Chondrocyte (in vitro differentiated cells): ENCODE measurements around the gene SLC22A7. TPM values are rescaled to one million over a fixed set of nuclear protein-coding genes. Genes with fewer than 3 reads are reported as not detected.
A peak's percentile ranks its signal among the peaks of the same experiment; 100 is the strongest.

ENCODE experiments used
- DNase-seq: peaks from one replicate; pipeline ENCODE4 v3.0.0; 2021; ENCODE audit warnings: mixed read lengths, low spot score
- H3K27ac Mint-ChIP-seq: one replicate; pipeline ENCODE4 v1.8.0; 2021; ENCODE audit warnings: mild to moderate bottlenecking, moderate library complexity, mixed read lengths; ENCODE audit not compliant: unreplicated experiment
- H3K27me3 Mint-ChIP-seq: 2 replicates; pipeline ENCODE4 v1.8.0; 2021; ENCODE audit warnings: low read depth, mixed read lengths
- H3K36me3 Mint-ChIP-seq: 2 replicates; pipeline ENCODE4 v1.8.0; 2021; ENCODE audit warnings: low read depth, mixed read lengths
- H3K4me1 Mint-ChIP-seq: 2 replicates; pipeline ENCODE4 v1.8.0; 2021; ENCODE audit warnings: low read depth, mild to moderate bottlenecking, mixed read lengths
- H3K4me3 Mint-ChIP-seq: one replicate; pipeline ENCODE4 v1.8.0; 2021; ENCODE audit warnings: mild to moderate bottlenecking, moderate library complexity, mixed read lengths; ENCODE audit not compliant: unreplicated experiment
- H3K9me3 Mint-ChIP-seq: 2 replicates; pipeline ENCODE4 v1.8.0; 2021; ENCODE audit warnings: low read depth, mixed read lengths
- total RNA-seq: library from RNA; stranded (reverse); gene quantifications from 3 replicates; pipeline ENCODE4 v1.2.1, GENCODE V29; 2021
- TF ChIP-seq, protein P1 (sequence below): fragments of 200-600 bp; sonication (generic); IDR thresholded peaks from 2 replicates; pipeline ENCODE4 v1.5.0; 2021; ENCODE audit warnings: antibody characterized with exemption, mild to moderate bottlenecking, moderate library complexity

SLC22A7 gene
- total RNA-seq, 1 donor from 2014 or later, result not detected

DNA sequence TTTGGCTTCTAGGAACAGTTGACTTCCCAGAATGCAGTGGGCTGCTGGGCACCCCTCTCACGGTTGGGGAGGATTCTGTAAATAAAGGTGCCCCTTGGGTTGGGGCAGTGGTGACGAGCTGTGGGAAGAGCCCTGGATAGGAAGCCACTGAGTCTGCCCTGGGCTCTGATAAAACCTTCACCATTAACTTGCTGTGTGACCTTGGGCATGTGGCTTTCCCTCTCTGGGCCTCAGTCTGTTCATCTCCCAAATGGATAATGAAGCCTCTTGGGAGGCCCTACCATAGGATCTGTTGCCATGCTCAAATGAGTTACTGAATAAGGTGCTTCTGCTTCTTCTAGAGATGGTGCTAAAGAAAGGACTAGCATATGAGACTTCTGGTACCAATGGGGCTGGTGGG lies 6.8 kb downstream of the SLC22A7 start:
- DNase-seq, result no peak
- Mint-ChIP-seq H3K36me3 (no peaks in the 10 kb centered on the region), H3K27me3 (peaks cover 19% of the 10 kb centered on the region), H3K4me1 (peaks cover 7% of the 10 kb centered on the region), H3K4me3 (no peak overlapping the region), H3K27ac (no peak overlapping the region), H3K9me3 (no peaks in the 10 kb centered on the region)
- TF ChIP-seq, protein P1, sequence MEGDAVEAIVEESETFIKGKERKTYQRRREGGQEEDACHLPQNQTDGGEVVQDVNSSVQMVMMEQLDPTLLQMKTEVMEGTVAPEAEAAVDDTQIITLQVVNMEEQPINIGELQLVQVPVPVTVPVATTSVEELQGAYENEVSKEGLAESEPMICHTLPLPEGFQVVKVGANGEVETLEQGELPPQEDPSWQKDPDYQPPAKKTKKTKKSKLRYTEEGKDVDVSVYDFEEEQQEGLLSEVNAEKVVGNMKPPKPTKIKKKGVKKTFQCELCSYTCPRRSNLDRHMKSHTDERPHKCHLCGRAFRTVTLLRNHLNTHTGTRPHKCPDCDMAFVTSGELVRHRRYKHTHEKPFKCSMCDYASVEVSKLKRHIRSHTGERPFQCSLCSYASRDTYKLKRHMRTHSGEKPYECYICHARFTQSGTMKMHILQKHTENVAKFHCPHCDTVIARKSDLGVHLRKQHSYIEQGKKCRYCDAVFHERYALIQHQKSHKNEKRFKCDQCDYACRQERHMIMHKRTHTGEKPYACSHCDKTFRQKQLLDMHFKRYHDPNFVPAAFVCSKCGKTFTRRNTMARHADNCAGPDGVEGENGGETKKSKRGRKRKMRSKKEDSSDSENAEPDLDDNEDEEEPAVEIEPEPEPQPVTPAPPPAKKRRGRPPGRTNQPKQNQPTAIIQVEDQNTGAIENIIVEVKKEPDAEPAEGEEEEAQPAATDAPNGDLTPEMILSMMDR, result no peak

DNA sequence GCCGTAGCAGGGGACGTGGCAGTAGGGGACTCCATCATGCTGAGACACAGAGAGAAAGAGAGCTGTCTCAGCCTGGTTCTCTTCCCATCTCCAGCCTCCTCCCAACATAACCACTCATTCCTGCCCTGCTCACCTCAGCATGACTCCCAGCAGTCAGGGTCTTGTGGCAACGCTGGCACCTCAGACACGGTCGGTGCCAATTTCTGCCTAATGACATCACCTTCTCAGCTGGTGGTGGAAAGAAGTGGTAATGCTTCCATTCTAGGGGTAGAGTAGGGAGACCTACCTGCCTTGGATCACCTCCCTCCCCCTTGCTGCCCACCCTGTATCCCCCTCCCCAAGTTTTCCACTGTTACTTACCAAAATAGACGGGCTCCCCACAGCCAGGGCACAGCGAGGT lies 8.0 kb downstream of the SLC22A7 start:
- no peak for DNase-seq
- H3K27me3 Mint-ChIP-seq, result peaks cover 17% of the 10 kb centered on the region
- TF ChIP-seq, protein P1, result no peak
- no peak overlapping the region for H3K27ac Mint-ChIP-seq
- no peaks in the 10 kb centered on the region for H3K36me3 Mint-ChIP-seq
- H3K9me3 Mint-ChIP-seq, result no peaks in the 10 kb centered on the region
- peaks cover 7% of the 10 kb centered on the region for H3K4me1 Mint-ChIP-seq
- H3K4me3 Mint-ChIP-seq, result no peak overlapping the region

DNA sequence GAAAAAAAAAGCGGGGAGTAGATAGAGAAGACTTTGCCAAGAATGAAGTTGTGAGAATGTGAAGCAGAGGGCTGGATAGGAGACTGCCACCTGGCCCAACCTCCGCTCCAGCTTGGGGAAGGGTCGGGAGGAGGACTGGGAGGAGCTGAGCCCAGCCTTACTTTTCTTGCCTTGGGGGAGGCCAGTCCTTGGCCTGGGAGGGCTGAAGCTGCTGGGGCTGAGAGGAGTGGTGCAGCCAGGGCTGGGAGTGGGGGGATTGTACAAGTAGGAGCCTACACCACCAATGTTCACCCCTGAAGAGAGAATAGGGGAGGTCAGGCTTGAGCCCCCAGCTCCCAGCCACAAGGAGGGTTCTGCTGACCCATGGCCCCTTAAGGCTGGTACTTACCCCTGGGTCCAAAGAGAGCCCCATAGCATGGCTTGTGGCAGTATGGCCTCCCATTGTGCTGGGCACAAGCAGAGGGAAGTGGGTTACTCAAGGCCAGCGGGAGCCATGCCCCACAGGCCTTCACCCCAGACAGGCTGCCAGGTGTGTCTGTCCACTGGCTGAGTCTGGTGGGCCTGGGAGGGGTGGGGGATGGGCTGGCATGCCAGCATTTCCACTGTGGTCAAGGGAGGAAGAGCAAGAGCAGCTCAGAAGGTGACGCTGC lies 9.5 kb downstream of the SLC22A7 start:
- Mint-ChIP-seq H3K4me1 (peaks cover 7% of the 10 kb centered on the region), H3K4me3 (no peak overlapping the region), H3K36me3 (no peaks in the 10 kb centered on the region), H3K27ac (no peak overlapping the region), H3K27me3 (peaks cover 7% of the 10 kb centered on the region), H3K9me3 (no peaks in the 10 kb centered on the region)
- DNase-seq, result no peak
- TF ChIP-seq, protein P1, result no peak

DNA sequence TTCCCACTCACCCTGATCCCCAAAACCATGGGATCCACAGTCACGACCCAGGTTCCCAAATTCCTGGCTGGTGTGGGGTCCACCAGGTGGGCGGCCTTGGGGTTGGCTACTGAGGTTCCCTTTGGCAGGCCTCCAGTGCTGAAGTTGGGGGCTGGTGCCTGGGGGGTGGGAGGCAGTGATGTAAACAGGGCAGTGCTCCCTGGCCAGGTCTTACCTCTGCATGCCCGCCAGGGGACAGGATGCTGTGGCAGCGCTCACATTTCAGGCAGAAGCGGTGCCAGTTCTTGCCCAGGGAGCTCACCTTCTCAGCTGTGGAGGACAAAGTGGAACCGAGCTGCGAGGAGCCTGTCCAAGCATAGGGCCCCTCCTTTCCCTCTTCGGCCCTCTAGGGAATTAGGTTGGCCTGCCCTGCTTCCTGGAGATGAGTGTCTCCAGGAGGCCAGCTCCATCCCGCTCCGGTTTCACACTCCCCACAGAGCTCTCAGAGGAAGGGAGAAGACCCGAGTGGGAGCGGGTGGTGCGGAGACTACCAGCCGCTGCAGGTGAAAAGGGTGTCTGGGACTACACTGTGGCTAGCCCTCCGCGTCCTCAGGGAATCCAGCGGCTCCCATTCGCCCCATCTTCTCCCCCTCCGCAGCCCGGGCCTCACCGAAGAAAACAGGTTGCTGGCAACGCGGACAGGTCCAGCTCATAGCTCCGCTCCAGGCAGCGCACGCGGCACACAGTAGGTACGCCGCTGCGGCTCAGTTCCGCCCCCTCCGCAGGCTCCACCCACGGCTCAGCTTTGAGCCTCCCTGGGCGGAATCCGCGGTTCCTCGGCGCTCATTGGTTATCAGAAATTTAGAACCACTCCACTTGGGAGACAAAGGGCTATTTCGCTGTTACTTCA lies 10.3 kb downstream of the SLC22A7 start, which contains the start of gene CRIP3:
CRIP3 (minus strand) TSS at position 726 of the 889 bp plus-strand sequence; CDS start at position 692, 34 bp downstream.
- no peaks in the 10 kb centered on the region for H3K9me3 Mint-ChIP-seq
- no peak within 1 kb of the TSS for H3K27ac Mint-ChIP-seq
- peak within 1 kb of the TSS; percentile 66 for H3K4me3 Mint-ChIP-seq
- TF ChIP-seq, protein P1, result peak; percentile 60
- no peak for DNase-seq
- no peaks in the 10 kb centered on the region for H3K36me3 Mint-ChIP-seq
- H3K4me1 Mint-ChIP-seq, result peaks cover 7% of the 10 kb centered on the region
- H3K27me3 Mint-ChIP-seq, result peaks cover 7% of the 10 kb centered on the region

DNA sequence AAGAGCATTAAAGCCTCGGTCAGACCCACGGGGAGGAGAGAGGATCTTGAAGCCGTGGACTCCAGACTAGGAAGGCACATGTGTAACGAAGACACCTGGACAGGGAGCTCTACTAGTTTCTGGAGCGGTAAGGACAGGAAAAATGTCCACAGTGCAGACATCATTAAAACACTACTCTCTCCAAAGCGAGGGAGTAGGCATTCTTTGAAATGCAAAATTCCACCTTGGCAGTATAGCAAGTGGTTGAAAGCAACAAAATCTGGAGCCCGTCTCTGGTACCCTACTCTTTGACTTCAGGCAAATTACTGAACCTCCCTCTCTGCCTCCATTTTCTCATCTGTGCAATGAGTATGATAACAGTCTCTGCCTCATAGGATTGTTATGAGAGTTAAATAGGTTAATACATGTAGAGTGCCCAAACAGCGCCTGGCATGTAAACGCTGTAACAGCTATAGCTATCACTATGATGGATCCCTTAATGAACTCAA lies 11.0 kb downstream of the SLC22A7 start:
- H3K27ac Mint-ChIP-seq, result no peak overlapping the region
- TF ChIP-seq, protein P1, result no peak

More for the DNA sequence above, 11.0 kb downstream of the SLC22A7 start:
- Mint-ChIP-seq H3K36me3 (no peaks in the 10 kb centered on the region), H3K27me3 (peaks cover 7% of the 10 kb centered on the region), H3K4me1 (peaks cover 7% of the 10 kb centered on the region), H3K4me3 (peak overlapping the region; percentile 66), H3K9me3 (no peaks in the 10 kb centered on the region)
- no peak for DNase-seq
